Body of pancreas (tissue), 4 donors: ENCODE data around the gene PTOV1. TPM values are rescaled to one million over a fixed set of nuclear protein-coding genes. Genes with fewer than 3 reads are reported as not detected.
A peak's percentile ranks its signal among the peaks of the same experiment; 100 is the strongest.

Source experiments
- ATAC-seq: fragments of 150-250 bp; one replicate; pipeline ENCODE4 v1.9.1; 2016
- DNase-seq, 4 donors: peaks; one replicate each; pipeline ENCODE4 v3.0.0-alpha.2; 2019
- H3K27ac ChIP-seq, 4 donors: fragments of 200-600 bp; sonication (generic); 1 replicate in 3 of 4; 2 replicates in 1 of 4; pipeline versions ENCODE4 v1.5.1 to v1.6.1; 2016 to 2019; ENCODE audit warnings: mild to moderate bottlenecking in 1 of 4, mixed read lengths in 1 of 4, moderate library complexity in 1 of 4
- H3K27me3 ChIP-seq, 2 donors: fragments of 200-600 bp; sonication (generic); one replicate each; pipeline ENCODE4 v1.6.0; 2016; ENCODE audit warnings: mild to moderate bottlenecking in 1 of 2
- H3K36me3 ChIP-seq, 2 donors: fragments of 200-600 bp; sonication (generic); replicated peaks in 1 of 2; 2 replicates each; pipeline ENCODE4 v1.5.1; 2016; ENCODE audit warnings: low read depth in 2 of 2; ENCODE audit not compliant: insufficient read depth in 1 of 2
- H3K4me1 ChIP-seq: fragments of 200-600 bp; sonication (generic); one replicate; pipeline ENCODE4 v1.6.0; 2016
- H3K4me3 ChIP-seq, 2 donors: fragments of 200-600 bp; sonication (generic); 1 replicate in 1 of 2; 2 replicates in 1 of 2; pipeline ENCODE4 v1.5.1; 2016 to 2019
- H3K9me3 ChIP-seq, 3 donors: fragments of 200-600 bp; sonication (generic); 1 replicate in 2 of 3; 2 replicates in 1 of 3; pipeline ENCODE4 v1.5.1; 2016
- CTCF ChIP-seq, 7 experiments: fragments of 450-650 bp in 4 of 7; fragments of 200-600 bp in 3 of 7; sonication (generic) in 3 of 7; IDR thresholded peaks; one replicate each; pipeline ENCODE4 v1.5.1; 2016 to 2019; ENCODE audit warnings: antibody characterized with exemption in 7 of 7
- POLR2A ChIP-seq, 3 donors: fragments of 450-650 bp; IDR thresholded peaks; one replicate each; pipeline ENCODE4 v1.6.1; 2016; ENCODE audit warnings: antibody characterized with exemption in 3 of 3, mild to moderate bottlenecking in 2 of 3
- WGBS, 2 donors: methylation state at CpG; one replicate each; pipeline ENCODE4 v1.1.5; 2017; 5-methylcytosine and 5-hydroxymethylcytosine counted together
- intact Hi-C: fragments of 100-400 bp; cut with DNase I; formaldehyde crosslinking; loops from one replicate; pipeline ENCODE4 v1.15.1; 2023
- total RNA-seq, 2 donors: library from RNA; depleted of rRNA; stranded (reverse); fragments of >200 nt; gene quantifications; one replicate each; pipeline ENCODE4 v1.1.0, GENCODE V29; 2016

Gene PTOV1
- total RNA-seq, 2 donors from 2014 or later: 69.0 to 70.2 TPM

GRCh38 chr19:49887665-49888509 is 36.9 kb downstream of the PTOV1 start:
- peaks cover 16 to 21% of the 10 kb centered on the region in 2 donors for H3K36me3 ChIP-seq
- ATAC-seq (no peak), DNase-seq (no peak)
- TF ChIP-seq CTCF (IDR thresholded peaks at IDR 0.05) (no peak), POLR2A (IDR thresholded peaks at IDR 0.05) (no peak)
- no peak overlapping the region for H3K27ac ChIP-seq
- H3K27me3 ChIP-seq: no peaks in the 10 kb centered on the region
- intact Hi-C loops: no loop called here
- WGBS, 2 donors: 81 to 88% methylated on average over 34 to 54 of the region's 54 CpGs
- peaks cover 9% of the 10 kb centered on the region for H3K4me1 ChIP-seq
- no peak overlapping the region for H3K4me3 ChIP-seq
- no peaks in the 10 kb centered on the region for H3K9me3 ChIP-seq

GRCh38 chr19:49888510-49888824 is 37.5 kb downstream of the PTOV1 start:
- intact Hi-C loops: no loop called here
- no peak for TF ChIP-seq CTCF (IDR thresholded peaks at IDR 0.05)
- TF ChIP-seq POLR2A (IDR thresholded peaks at IDR 0.05): no peak
- no peak overlapping the region for H3K4me3 ChIP-seq
- no peak for DNase-seq
- 67 to 80% methylated on average over 13 to 16 of the region's 18 CpGs for WGBS, 2 donors
- ATAC-seq: no peak
- H3K27me3 ChIP-seq: no peaks in the 10 kb centered on the region
- H3K27ac ChIP-seq: no peak overlapping the region
- H3K36me3 ChIP-seq: peaks cover 11 to 15% of the 10 kb centered on the region in 2 donors
- H3K4me1 ChIP-seq: peaks cover 9% of the 10 kb centered on the region
- H3K9me3 ChIP-seq: no peaks in the 10 kb centered on the region

GRCh38 chr19:49889038-49889686 is 38.2 kb downstream of the PTOV1 start:
- WGBS, 2 donors: 88 to 92% methylated on average over 7 to 23 of the region's 23 CpGs
- DNase-seq: peak in 1 of 4 donors; percentile 10

GRCh38 chr19:49889687-49890348 is 38.9 kb downstream of the PTOV1 start:
- Histone ChIP-seq H3K27ac (no peak overlapping the region), H3K27me3 (no peaks in the 10 kb centered on the region), H3K4me1 (peaks cover 9% of the 10 kb centered on the region), H3K4me3 (no peak overlapping the region), H3K36me3 (peaks cover 3 to 4% of the 10 kb centered on the region in 2 donors), H3K9me3 (no peaks in the 10 kb centered on the region)
- TF ChIP-seq CTCF (IDR thresholded peaks at IDR 0.05) (peak; percentile 40 to 75 (median 65)), POLR2A (IDR thresholded peaks at IDR 0.05) (no peak)
- 23 to 84% methylated on average over 17 to 71 of the region's 71 CpGs for WGBS, 2 donors
- DNase-seq (peak; percentile 63 to 76 (median 70)), ATAC-seq (peak; percentile 68)
- intact Hi-C loops: no loop called here

More at GRCh38 chr19:49889038-49889686, 38.2 kb downstream of the PTOV1 start:
- Histone ChIP-seq H3K27ac (no peak overlapping the region), H3K4me3 (no peak overlapping the region), H3K27me3 (no peaks in the 10 kb centered on the region), H3K4me1 (peaks cover 9% of the 10 kb centered on the region), H3K9me3 (no peaks in the 10 kb centered on the region), H3K36me3 (peaks cover 7 to 8% of the 10 kb centered on the region in 2 donors)
- intact Hi-C loops: no loop called here
- no peak for TF ChIP-seq CTCF (IDR thresholded peaks at IDR 0.05)
- no peak for TF ChIP-seq POLR2A (IDR thresholded peaks at IDR 0.05)
- ATAC-seq: no peak
